Measurements from ENCODE around the gene SLC4A2.

DNA sequence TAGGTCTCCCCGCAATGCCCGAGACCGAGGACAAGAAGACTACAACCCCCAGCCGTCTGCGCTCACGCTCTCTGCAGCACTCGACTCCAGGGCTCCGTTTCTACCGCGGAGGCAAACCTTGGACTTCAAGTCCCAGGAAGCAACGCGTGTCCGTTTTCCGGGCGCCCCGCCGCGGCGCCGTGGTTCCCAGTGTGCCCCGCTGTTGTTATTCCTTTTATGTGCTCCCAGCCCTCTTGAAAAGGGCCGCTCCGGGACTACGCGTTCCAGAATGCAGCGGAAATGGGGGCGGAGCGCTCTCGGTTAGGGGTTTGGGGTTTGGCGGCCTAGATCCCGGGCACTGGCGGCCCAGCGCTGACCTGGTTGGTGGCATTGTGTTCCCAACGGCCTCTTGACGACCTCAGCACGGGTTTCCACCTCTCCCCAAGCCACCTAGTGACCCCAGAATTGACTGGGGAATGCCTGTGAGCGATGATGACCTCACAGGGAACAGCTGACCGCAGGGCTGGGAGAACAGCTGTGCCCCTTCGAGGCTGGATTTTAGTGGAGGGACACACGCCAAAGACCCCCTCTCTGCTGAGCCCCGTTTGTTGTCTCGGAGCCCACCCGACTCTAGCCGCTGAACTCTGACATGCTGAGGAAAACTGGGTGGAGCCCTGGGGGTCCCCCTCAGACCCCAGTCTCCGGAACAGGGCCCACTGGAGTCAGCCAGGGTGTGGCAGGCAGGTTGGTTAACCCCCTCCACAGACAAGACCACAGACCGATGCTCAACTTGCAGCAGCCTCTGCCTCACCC lies 1.2 kb upstream of the SLC4A2 start:
- TF ChIP-seq, protein P1, sequence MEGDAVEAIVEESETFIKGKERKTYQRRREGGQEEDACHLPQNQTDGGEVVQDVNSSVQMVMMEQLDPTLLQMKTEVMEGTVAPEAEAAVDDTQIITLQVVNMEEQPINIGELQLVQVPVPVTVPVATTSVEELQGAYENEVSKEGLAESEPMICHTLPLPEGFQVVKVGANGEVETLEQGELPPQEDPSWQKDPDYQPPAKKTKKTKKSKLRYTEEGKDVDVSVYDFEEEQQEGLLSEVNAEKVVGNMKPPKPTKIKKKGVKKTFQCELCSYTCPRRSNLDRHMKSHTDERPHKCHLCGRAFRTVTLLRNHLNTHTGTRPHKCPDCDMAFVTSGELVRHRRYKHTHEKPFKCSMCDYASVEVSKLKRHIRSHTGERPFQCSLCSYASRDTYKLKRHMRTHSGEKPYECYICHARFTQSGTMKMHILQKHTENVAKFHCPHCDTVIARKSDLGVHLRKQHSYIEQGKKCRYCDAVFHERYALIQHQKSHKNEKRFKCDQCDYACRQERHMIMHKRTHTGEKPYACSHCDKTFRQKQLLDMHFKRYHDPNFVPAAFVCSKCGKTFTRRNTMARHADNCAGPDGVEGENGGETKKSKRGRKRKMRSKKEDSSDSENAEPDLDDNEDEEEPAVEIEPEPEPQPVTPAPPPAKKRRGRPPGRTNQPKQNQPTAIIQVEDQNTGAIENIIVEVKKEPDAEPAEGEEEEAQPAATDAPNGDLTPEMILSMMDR (conservative IDR thresholded peaks at IDR 0.05 in 1 of 2, IDR thresholded peaks at IDR 0.05 in 1 of 2; ENCODE audit: extremely low read depth in 1 of 2, insufficient read depth in 1 of 2, low read depth in 1 of 2, low read length in 2 of 2), result peak in 1 of 2 donors; percentile 12
- TF ChIP-seq EZH2 (IDR thresholded peaks at IDR 0.05; ENCODE audit: borderline replicate concordance, low read length), result no peak

All from mammary epithelial cell (primary cell).